DOHH2 (cell line): ENCODE data around the gene SSC5D.

Experiments used
- CTCF ChIP-seq: fragments of 200-600 bp; sonication (generic); IDR thresholded peaks from one replicate; pipeline ENCODE4 v1.5.1; 2014; ENCODE audit warnings: antibody characterized with exemption, mild to moderate bottlenecking, low read depth, low read length; ENCODE audit not compliant: poor library complexity, severe bottlenecking
- EZH2phosphoT487 ChIP-seq: fragments of 200-600 bp; sonication (generic); IDR thresholded peaks from 2 replicates; pipeline ENCODE4 v1.6.1; 2017; ENCODE audit warnings: borderline replicate concordance, mild to moderate bottlenecking, antibody characterized with exemption, low read length, moderate library complexity, mixed read lengths

- no peak for TF ChIP-seq CTCF
- TF ChIP-seq EZH2phosphoT487 = no peak
These were observed 5.9 kb upstream of the SSC5D start for GRCh38 chr19:55482156-55482961.
